HL-60/S4 treated with retinoic acid at 250 ng/mL for 4 days and 3 days (cell line): Measurements from ENCODE around the gene FOXE1.

Source experiments
- in situ Hi-C: fragments of 300-500 bp; cut with MboI; formaldehyde crosslinking; loops from 2 replicates; pipeline ENCODE4 v1.7.0; 2022; ENCODE audit warnings: low sequenced_read_pairs

The FOXE1 gene

DNA sequence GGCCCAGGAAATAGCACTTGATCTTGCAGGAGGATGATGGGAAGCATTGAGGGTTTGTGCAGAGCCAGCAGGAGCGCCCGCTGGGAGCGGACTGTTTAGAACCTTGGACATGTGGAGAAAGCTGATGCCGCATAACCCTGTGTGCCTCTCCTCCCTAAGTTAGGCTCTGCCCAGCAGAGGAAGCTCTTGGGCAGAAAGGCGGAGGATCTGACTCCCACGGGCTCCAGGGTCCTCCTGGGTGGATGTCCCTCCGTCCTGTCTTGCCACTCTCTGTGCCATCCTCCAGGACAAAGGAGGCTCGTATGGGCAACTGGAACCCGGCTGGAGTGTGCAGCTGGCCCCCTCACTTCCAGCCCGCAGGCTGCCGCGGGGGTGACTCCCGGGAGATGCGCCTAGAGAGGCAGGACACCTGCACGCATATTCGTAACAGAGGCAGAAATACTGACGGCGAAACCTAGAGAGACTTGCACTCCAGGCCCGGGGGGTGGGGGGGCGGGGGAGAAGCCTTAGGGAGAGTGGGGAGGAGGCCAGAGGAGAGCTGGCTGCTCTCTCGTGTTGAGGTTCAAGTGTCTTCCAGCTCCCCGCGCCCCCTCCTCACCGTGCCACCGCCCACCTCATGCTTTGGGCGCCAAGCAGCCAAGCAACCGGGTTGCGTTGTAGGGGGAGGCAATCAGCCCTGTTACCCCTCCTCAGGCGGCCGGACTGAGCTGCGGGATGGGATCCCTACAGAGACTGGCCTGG is 5.4 kb upstream of the FOXE1 start:
- in situ Hi-C loops, result no loop called here

GRCh38 chr9:97848215-97848479 is 4.9 kb upstream of the FOXE1 start:
- in situ Hi-C loops, result no loop called here

DNA sequence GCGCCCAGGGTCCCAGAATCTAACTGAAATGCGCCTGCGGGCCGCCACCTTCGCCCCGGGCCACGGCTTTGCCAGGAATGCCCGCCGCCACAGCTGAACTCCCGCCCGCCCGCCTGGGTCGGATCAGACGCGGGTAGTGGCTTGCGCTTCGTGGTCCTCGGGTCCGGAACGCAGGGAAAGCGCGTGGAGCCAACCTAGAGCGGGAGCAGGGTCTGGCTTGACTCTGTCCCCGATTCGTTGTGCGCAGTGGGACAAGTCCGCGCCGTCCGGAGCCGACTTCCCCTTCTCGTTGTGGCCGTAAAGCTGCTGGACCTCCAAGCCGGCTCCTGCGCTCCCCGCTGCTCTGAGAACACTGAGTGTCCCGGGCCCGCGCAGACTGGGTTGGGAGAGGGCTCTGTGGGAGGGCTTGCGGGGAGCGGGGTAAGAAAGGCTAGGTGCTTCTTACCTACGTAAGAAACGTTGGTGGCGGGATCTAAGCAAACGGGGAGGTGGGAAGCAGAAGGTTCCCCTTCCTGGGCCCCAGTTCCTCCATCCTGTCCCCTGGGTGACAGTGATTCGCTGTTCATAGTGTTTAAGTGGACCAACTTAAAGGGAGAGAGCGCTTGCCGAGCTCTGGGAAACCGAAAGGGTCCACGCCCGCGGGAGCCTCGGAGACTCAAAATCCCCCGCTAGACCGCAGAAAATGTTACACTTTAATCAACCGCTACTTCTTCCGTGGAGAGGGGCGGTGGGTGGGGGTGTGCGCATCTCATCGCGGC is 4.4 kb upstream of the FOXE1 start:
- in situ Hi-C loops, result no loop called here

DNA sequence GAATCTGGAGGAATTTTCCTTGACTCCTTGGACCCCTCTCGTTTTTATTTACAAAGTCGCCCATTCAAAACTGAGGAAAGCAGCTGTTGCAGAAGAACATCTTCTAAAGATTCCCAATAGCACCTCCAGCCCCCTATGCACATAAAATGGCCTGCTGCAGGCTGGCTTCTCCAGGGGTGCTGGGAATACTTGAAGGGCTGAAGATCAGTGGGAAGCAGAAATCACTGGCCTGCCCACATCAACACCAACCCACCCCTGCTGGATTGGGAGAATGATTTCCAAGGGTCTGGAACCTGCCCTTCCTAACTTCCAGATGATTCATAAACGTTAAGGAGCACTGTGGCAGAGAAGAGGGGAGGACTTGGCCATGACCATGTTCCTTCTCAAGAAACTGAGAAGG is 3.0 kb upstream of the FOXE1 start:
- in situ Hi-C loops, result no loop called here

DNA sequence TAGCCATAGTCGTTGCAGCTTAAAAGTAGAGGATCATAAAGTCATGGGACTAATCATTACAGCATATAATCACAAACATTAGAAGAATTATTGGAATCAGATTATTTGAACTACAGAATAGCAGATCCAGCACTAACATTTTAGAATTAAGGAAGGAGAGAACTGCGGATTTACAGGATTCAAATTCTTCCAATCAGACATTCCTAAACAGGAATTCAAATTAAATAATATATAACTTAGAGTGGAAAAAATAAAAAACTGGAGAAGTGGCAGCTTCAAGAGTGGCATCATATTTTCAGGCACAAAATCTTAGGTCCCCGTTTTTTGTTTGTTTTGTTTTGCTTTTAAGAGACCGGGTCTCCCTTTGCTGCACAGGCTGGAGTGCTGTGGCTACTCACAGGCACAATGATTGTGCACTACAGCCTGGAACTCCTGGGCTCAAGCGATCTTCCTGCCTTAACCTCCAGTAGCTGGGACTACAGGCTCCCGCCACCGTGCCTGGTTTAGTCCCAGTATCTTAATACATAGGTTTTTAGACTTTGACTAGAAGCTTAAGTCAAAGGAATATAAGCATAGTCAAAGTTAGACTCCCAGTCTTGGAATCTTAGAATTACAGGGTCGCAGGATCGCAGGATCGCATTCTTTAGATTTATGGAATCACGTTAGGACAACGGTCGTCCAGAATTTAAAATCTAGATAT is 2.1 kb upstream of the FOXE1 start:
- in situ Hi-C loops, result no loop called here

DNA sequence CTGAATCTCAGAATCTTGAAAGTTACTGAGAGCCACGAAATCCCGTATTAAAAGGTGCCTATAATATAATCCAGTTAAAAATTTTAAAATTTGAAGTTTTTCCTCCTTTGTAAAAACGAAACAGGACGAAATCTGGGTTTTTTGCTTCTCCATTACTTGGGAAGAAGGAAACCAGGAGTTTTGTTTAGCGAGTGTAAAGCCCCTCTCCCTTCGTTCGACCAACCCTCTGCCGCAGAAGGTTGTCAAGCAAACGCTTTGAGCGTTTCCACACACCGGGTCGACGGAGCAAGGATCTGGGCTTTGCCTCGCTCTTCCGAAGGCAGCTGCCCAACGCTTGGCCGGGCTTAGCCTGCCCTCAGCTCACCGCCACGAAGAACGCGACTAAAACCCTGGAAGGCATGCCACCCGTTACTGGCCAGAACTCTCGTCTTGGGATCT is 1.6 kb upstream of the FOXE1 start:
- in situ Hi-C loops, result no loop called here

GRCh38 chr9:97852001-97852398 is 1.0 kb upstream of the FOXE1 start:
- in situ Hi-C loops, result no loop called here

DNA sequence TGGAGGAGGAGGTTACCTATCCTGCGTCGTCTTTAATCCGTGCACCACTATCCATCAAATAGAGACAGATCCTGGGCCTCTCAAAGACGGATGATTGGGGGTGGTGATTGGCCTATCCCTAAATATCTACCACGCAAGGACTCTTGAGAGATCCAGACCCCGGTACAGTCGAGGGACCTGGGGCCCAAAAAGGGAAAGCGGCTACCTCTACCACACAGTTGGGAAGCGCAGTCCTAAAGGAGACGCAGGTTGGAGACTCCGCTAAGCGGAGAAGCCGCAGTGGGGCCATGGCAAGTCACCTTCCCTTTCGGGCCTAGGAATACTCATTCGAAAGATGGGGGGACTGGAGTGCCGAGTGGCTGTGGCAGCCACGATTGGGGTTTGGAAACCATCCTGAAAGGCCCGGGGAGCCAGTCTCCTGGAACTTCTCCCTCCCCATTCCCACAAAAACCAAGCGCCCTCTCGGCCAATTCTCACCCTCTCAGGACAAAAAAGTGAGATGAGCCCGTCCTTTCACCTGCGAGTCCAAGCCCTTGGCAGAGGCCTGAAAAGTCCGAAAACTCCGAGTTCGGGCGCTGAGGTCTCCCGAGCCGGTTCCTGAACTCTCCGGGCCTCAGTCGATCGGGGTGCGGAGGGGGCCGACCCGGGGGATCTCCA is 499 bp upstream of the FOXE1 start:
- in situ Hi-C loops, result no loop called here

GRCh38 chr9:97853844-97854695 is 1.0 kb downstream of the FOXE1 start:
- in situ Hi-C loops, result no loop called here

DNA sequence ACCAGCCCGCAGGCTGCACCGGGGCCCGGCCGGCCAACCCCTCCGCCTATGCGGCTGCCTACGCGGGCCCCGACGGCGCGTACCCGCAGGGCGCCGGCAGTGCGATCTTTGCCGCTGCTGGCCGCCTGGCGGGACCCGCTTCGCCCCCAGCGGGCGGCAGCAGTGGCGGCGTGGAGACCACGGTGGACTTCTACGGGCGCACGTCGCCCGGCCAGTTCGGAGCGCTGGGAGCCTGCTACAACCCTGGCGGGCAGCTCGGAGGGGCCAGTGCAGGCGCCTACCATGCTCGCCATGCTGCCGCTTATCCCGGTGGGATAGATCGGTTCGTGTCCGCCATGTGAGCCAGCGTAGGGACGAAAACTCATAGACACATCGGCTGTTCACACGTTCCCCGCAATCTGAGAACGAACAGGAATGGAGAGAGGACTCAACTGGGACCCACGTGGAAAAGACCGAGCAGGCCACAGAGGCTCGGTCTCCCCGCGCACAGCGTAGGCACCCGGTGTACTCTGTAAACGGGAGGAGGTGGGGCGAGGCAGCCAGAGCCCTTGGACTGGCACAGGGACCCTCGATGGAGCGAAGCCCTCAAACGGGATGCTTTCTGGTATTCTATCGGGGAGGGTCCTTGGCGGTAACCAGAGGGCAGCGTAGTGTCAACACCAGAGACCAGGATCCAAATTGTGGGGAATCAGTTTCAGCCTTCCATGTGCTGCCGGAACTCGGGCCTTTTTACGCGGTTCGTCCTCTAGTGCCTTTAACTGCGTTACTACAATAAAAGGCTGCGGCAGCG is 1.9 kb downstream of the FOXE1 start:
- in situ Hi-C loops, result no loop called here

- in situ Hi-C loops, result no loop called here
These were observed 2.5 kb downstream of the FOXE1 start for GRCh38 chr9:97855486-97855875.

GRCh38 chr9:97855899-97856298 is 2.9 kb downstream of the FOXE1 start:
- in situ Hi-C loops, result no loop called here

- in situ Hi-C loops, result no loop called here
These were observed 4.0 kb downstream of the FOXE1 start for GRCh38 chr9:97856857-97857605.

DNA sequence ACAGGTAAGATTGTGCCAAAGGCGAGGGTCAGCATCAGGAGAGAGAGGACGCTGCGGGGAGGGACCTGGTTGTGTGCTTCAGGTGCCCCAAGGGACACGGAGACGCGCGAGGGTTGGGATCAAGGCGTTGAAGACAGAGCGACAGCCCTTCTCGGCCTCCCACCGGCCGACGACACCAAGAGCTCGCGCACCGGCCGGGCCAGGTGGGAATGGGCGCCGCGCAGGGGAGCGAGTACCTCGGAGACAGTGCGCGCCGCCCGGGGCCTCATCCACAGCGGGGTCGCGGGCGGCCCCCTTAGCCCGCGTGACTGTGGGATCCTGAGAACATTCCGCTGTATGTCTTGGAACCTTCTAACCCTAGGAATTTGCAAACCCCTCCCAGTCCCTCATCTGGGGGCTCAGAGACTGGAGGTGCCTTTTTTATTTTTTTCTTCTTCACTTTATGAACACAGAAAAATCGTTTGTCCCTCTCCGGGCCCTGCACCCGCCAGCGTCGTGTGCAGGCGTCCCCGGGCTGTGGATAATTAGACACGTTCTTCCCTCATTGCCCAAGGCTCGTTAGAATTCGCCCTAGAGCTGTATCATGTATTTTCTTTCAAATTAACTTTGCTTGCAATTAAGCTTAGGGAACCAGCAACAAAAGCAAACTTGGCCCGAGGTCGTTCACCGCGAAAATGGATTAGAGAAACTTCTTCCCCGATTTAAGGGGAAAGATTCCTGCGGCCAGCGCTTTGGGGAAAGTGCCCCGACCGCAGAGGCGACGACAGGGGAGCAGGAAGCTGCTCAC is 4.8 kb downstream of the FOXE1 start:
- in situ Hi-C loops, result no loop called here

- in situ Hi-C loops, result no loop called here
These were observed 5.3 kb downstream of the FOXE1 start for GRCh38 chr9:97858393-97858713.

DNA sequence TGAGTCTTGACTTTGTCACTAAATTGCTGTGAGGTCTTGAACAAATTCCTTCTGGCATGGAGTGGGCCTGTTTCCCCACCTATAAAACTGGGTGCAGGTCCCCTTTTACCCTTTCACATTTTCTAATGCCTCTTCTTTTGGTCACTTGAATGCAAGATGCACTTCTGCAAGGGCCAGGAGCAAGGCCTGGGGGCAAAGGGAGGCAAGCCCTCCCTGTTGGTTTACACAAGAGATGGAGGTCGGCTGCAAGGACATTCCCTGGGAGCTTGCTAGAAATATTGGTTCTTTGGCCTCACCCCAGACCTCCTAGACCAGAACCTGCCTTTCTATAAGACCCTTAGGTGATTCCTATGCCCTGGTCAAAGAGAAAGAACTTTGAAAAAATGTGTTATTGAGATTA is 5.8 kb downstream of the FOXE1 start:
- in situ Hi-C loops, result no loop called here

GRCh38 chr9:97859346-97859745 is 6.3 kb downstream of the FOXE1 start:
- in situ Hi-C loops, result no loop called here

DNA sequence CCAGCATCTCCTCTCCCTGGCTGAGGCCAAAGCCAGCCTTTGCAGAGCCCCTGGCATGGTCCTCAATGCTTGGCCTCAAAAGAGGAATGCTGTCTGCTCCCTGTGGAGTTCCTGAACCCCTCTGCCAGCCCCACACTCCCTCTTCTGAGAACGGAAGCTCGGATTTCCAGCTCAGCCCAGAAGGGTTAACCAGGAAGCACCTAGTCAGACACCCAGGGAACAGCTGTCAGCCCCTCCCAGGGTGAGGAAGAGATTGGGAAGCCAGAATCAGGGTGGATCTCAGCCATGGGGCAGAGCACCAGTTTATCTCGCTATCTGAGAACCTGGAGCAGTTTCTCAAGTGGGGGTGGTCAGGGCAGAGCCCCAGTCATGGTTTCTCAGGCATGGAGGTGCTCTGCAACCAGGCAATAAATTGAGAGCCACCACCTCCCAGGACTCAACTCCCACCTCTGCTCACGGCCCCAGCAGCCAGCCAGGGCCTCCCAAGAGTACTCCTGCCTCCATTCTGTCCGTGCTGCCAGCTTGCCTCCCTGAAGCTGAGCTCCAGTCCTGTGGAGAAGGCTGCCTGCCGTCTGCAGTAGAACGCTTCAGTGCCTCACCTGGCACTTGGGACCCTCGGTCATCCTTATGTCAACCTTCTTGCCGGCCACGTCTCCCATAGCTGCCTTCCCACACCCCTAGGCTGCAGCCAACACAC is 7.6 kb downstream of the FOXE1 start:
- in situ Hi-C loops, result no loop called here
